ENCODE measurements around the gene SP100. TPM values are rescaled to one million over a fixed set of nuclear protein-coding genes. Genes with fewer than 3 reads are reported as not detected.

The SP100 gene
- total and polyA plus RNA-seq, 2 of the 8 experiments (the other 6 are each of a cell fraction or from before 2014, with no cell fraction given) = 0.06 to 1.1 TPM

- H2BK15ac ChIP-seq (ENCODE audit: low read length) = no peak overlapping the region
- H3K18ac ChIP-seq (ENCODE audit: extremely low read depth, low read length) = no peak overlapping the region
- H3K4me2 ChIP-seq (ENCODE audit: insufficient read depth in 1 of 2, low read depth in 2 of 2, low read length in 2 of 2) = no peak overlapping the region
- no peak overlapping the region for H2BK12ac ChIP-seq (ENCODE audit: low read depth, low read length)
- H3K4me3 ChIP-seq (ENCODE audit: extremely low read depth in 1 of 4, insufficient read depth in 2 of 4, low read depth in 3 of 4, low read length in 4 of 4) = no peak overlapping the region
- H2BK5ac ChIP-seq (ENCODE audit: low read depth, low read length) = no peak overlapping the region
- no peak for DNase-seq (ENCODE audit: low read depth in 1 of 2, low spot score in 2 of 2)
- H4K8ac ChIP-seq (ENCODE audit: extremely low read depth, insufficient read depth, low read length) = no peak overlapping the region
- no peak overlapping the region for H3K9ac ChIP-seq (replicated peaks in 1 of 4; ENCODE audit: extremely low read depth in 1 of 4, low read depth in 3 of 4, low read length in 3 of 4)
- FAIRE-seq = no peak
- H3K27ac ChIP-seq (ENCODE audit: low read depth, low read length) = no peak overlapping the region
- no peak for TF ChIP-seq CBX8 (IDR thresholded peaks at IDR 0.05; ENCODE audit: borderline replicate concordance, low read depth, low read length)
- no peak for TF ChIP-seq RFX5 (IDR thresholded peaks at IDR 0.05; ENCODE audit: borderline replicate concordance, low read depth, low read length)
- TF ChIP-seq SP1 (IDR thresholded peaks at IDR 0.05; ENCODE audit: low read depth, low read length) = no peak
- no peak for TF ChIP-seq RBBP5 (IDR thresholded peaks at IDR 0.05; ENCODE audit: borderline replicate concordance, low read depth, low read length)
- TF ChIP-seq CHD1 (IDR thresholded peaks at IDR 0.05; ENCODE audit: low read depth, low read length) = no peak
- no peaks in the 10 kb centered on the region for H3K79me1 ChIP-seq (ENCODE audit: low read depth, low read length)
- no peaks in the 10 kb centered on the region for H3K27me3 ChIP-seq (replicated peaks in 1 of 4; ENCODE audit: control insufficient read depth in 3 of 4, extremely low read depth in 1 of 4, insufficient read depth in 3 of 4, low read length in 3 of 4)
- no peak overlapping the region for H2BK20ac ChIP-seq (ENCODE audit: low read length)
- H2AFZ ChIP-seq (ENCODE audit: low read length) = no peak overlapping the region
- H4K20me1 ChIP-seq (replicated peaks in 1 of 2; ENCODE audit: control insufficient read depth in 1 of 2, insufficient read depth in 2 of 2, low read length in 2 of 2) = no peaks in the 10 kb centered on the region
- H2AK5ac ChIP-seq (ENCODE audit: low read depth, low read length) = no peak overlapping the region
- no peak overlapping the region for H3K23ac ChIP-seq (ENCODE audit: insufficient read length)
- ChIA-PET POLR2A (ENCODE audit: partially characterized antibody) (no interaction called here), CTCF (ENCODE audit: partially characterized antibody) (no interaction called here)
- H3K79me2 ChIP-seq (ENCODE audit: control insufficient read depth in 1 of 2, insufficient read depth in 2 of 2, low read length in 2 of 2) = no peaks in the 10 kb centered on the region
- no peak overlapping the region for H3K14ac ChIP-seq (ENCODE audit: insufficient read length)
- no peak overlapping the region for H4K91ac ChIP-seq (replicated peaks; ENCODE audit: insufficient read length, low read length)
- no peak overlapping the region for H4K5ac ChIP-seq (ENCODE audit: insufficient read length, low read depth, low read length)
- H3K56ac ChIP-seq (replicated peaks; ENCODE audit: insufficient read length, low read depth, low read length) = no peak overlapping the region
- H3K36me3 ChIP-seq (ENCODE audit: control insufficient read depth in 2 of 4, insufficient read depth in 4 of 4, low read length in 3 of 4) = no peaks in the 10 kb centered on the region
- no peak overlapping the region for H3K4ac ChIP-seq (replicated peaks; ENCODE audit: insufficient read length, low read depth, low read length)
- H2BK120ac ChIP-seq (replicated peaks; ENCODE audit: low read depth, low read length) = no peak overlapping the region
- WGBS, 2 experiments (ENCODE audit: extremely low coverage in 1 of 2, insufficient coverage in 1 of 2, insufficient read length in 1 of 2, insufficient replicate concordance in 2 of 2, low coverage in 1 of 2, low lambda C conversion rate in 2 of 2, missing lambda C conversion rate in 1 of 2) = 91% methylated on average over 2 of the region's 2 CpGs; no CpG with 5 or more reads in 1 of the 2 experiments
- no peaks in the 10 kb centered on the region; a peak in 1 of 7 replicates for H3K4me1 ChIP-seq (replicated peaks in 1 of 4; ENCODE audit: control insufficient read depth in 3 of 4, insufficient read depth in 4 of 4, low read length in 3 of 4)
- no peaks in the 10 kb centered on the region for H3K23me2 ChIP-seq (ENCODE audit: low read depth, low read length)
- no peaks in the 10 kb centered on the region for H3K9me3 ChIP-seq (ENCODE audit: insufficient read depth in 2 of 2, low read depth in 1 of 2, low read length in 1 of 2)
Observed at GRCh38 chr2:230444832-230445231, 28.8 kb downstream of the SP100 start.
